Measurements from ENCODE around the gene KANSL3. TPM values are rescaled to one million over a fixed set of nuclear protein-coding genes. Genes with fewer than 3 reads are reported as not detected.

KANSL3 gene
- total and polyA plus RNA-seq, 2 experiments from 2014 or later: 8.9 to 31.4 TPM

- TF ChIP-seq CTCF (conservative IDR thresholded peaks at IDR 0.05; ENCODE audit: low read depth in 2 of 2) (no peak), ZNF462 (CRISPR knock-in tag; IDR thresholded peaks at IDR 0.05) (no peak), ETS1 (IDR thresholded peaks at IDR 0.05) (no peak), EZH2phosphoT487 (IDR thresholded peaks at IDR 0.05; ENCODE audit: unreplicated experiment) (no peak), ZNF114 (CRISPR knock-in tag; IDR thresholded peaks at IDR 0.05) (no peak)
Observed at GRCh38 chr2:96578731-96579130, 59.4 kb downstream of the KANSL3 start (continued).

- H3K4me3 Mint-ChIP-seq: no peak overlapping the region
- H3K27ac Mint-ChIP-seq: no peak overlapping the region
- DNase-seq (ENCODE audit: low spot score): no peak
- no peak for TF ChIP-seq ZNF462 (CRISPR knock-in tag; IDR thresholded peaks at IDR 0.05)
- TF ChIP-seq STAT1 (IDR thresholded peaks at IDR 0.05; ENCODE audit: unreplicated experiment): no peak
Observed at GRCh38 chr2:96577501-96577900, 60.6 kb downstream of the KANSL3 start.

More at GRCh38 chr2:96577501-96577900, 60.6 kb downstream of the KANSL3 start:
- no peaks in the 10 kb centered on the region for H3K79me2 ChIP-seq (replicated peaks; ENCODE audit: insufficient read depth)
- no peak for ATAC-seq
- H3K4me1 ChIP-seq (ENCODE audit: insufficient read depth): no peaks in the 10 kb centered on the region
- H3K4me2 ChIP-seq: no peak overlapping the region
- Mint-ChIP-seq H3K9me3 (no peaks in the 10 kb centered on the region), H3K4me1 (no peaks in the 10 kb centered on the region), H3K36me3 (ENCODE audit: low read depth) (no peaks in the 10 kb centered on the region), H3K27me3 (ENCODE audit: insufficient read depth, low read depth, poor library complexity) (no peaks in the 10 kb centered on the region)
- H3K9me2 ChIP-seq (ENCODE audit: insufficient read depth): 0 out of 2 replicates have a peak, but pooled peaks cover 3% of the 10 kb centered on the region
- H3F3A ChIP-seq (replicated peaks; ENCODE audit: low read depth): no peaks in the 10 kb centered on the region
- no peak overlapping the region for H3K27ac ChIP-seq (ENCODE audit: low read depth)
- no peaks in the 10 kb centered on the region for H3K36me3 ChIP-seq (ENCODE audit: insufficient read depth)
- no peak overlapping the region for H2AFZ ChIP-seq
- H3K4me3 ChIP-seq: no peak overlapping the region
- H3K27me3 ChIP-seq (ENCODE audit: insufficient read depth): no peaks in the 10 kb centered on the region
- H4K20me1 ChIP-seq (replicated peaks; ENCODE audit: insufficient read depth): no peaks in the 10 kb centered on the region
